Stimulated activated CD8-positive, alpha-beta memory T cell treated with anti-CD3 and anti-CD28 coated beads, Interleukin-15, amount 100 ng/mL, for 1 hour (primary cell): ENCODE data around the gene SPRR2E.
"Not testable (repeated sequence)": the region's sequence is repeated elsewhere in the genome, so short reads cannot be mapped to it uniquely, and the experiment has no call there.

Source experiments
- DNase-seq: peaks from one replicate; pipeline ENCODE4 v3.0.0-alpha.2; 2020; ENCODE audit warnings: low read depth

Gene SPRR2E

DNA sequence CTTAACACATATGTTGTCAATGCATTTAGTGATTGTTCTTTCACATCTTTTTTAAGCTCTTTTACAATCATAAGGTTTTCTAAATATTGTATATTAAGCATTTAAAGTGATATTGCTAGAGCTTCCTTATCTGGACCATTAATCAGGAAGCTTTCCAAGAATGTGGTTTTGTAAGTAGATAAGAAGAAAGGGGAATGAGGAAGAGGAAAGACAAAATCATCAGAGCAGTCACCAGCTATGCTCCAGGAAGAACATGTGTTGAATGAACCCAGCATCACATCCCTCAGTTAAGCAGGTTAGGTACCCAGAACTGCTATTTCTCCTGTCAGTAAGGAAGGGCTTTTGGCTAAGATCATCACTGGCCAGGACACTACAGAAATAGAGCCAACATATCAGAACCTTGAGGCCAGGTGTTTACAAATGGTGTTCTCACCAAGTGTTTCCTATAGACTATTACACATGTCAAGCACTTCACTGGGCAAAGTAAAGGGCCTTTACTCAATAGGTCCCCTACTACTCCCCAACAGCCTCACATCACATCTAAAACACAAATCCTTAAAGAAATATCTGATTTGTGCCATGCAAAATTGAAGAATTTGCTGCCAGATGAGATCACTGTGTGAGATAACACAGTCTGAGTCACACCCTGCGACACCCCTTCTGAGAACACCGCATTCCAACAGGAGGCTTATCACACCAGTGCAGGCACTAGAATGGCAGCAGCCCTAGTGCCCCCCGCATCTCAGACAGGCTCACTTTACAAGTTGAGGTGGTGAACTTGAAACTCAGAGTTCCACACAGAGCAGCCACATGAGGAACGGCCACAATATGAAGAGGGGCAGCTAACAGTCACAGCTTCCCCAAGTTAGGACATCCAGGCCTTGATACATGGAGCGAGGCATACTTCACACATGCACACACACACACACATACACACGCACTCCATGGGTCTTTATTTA lies 35.2 kb downstream of the SPRR2E start:
- DNase-seq, result no peak

- no peak for DNase-seq
Observed at GRCh38 chr1:153058154-153058553, 36.2 kb downstream of the SPRR2E start.

DNA sequence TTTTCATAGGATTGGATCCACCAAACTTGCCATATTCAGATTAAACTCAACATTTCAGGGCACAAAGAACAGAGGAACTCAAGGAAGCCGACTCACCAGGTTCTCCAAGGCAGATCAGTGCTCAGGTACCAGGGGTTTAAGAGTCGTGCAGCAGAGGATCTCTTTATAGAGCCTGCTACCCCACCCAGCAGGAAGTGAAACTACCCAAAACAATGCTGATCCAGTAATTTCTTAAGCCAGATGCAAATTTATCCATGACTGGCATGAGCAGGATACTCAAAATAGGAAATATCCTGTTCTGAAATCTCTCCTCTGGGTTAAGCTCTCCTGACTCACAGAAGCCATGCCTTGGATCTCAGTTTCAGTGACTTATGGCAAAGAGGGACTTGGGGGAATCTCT lies 37.0 kb downstream of the SPRR2E start, which contains the start of gene SPRR2A:
SPRR2A (minus strand) TSS at position 138 of the 400 bp plus-strand sequence. CDS start 777 bp downstream, outside the sequence.
- no peak for DNase-seq

DNA sequence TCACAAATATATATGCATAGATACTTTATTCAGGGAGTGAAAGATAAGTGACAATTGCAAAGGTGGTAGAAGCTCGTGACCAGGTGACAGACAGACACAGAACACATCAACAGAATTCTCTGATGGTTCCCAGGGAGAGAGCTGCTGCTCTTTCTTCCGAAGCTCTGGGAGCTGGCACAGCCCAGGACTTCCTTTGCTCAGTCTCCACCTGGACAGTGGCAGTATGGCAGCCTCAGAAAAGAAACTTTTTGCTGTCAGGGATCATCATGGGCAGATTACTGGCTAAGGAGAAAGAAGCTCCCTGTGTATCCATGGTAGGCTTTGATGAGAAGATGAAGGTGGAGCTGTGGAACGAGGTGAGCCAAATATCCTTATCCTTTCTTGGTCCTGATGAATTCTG lies 38.2 kb downstream of the SPRR2E start:
- DNase-seq, result not testable (repeated sequence)

GRCh38 chr1:153049211-153049610 lies 45.1 kb downstream of the SPRR2E start:
- DNase-seq, result no peak
